HG03108 (cell line): ENCODE data around the gene MINDY4.
"Not testable (repeated sequence)": the region's sequence is repeated elsewhere in the genome, so short reads cannot be mapped to it uniquely, and the experiment has no call there.

Source experiments
- ATAC-seq: cut with Tn5 transposase; IDR thresholded peaks from one replicate; pipeline ENCODE4 v1.9.1; 2021; ENCODE audit warnings: moderate library complexity; ENCODE audit not compliant: unreplicated experiment

The MINDY4 gene

DNA sequence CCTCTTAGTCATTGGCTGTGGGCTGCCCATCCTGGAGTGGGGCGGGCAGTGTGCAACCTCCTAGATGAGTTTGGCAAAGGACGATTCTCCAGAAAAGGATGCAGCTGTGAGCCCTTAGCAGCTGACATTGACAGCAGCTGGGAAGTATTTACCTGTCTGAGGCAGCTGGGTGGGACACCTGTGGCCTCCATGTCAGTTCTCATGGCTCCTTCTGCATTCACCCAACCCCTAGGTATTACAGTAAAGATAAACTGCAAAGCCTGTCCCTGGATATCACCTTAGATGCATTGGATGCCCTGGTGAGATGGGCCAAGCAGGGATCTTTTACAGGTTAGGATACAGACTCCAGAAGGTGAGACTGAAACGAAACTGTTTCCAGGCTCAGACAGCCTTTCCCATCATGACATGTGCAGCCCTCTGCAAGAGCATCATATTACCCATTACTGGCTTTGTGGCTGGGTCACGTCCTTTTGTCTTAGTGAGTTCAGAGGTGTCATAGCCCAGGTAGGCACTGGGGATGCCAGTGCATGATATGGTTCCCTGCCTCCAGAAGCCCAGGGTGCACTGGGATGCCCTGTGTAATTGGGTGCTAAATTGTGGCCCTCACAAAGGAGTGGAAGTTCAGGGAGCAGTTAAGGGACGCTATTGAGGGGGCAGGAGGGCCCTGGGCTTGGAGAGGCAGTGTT is 28.9 kb downstream of the MINDY4 start:
- ATAC-seq, result no peak

GRCh38 chr7:30800785-30801252 is 29.6 kb downstream of the MINDY4 start:
- no peak for ATAC-seq

DNA sequence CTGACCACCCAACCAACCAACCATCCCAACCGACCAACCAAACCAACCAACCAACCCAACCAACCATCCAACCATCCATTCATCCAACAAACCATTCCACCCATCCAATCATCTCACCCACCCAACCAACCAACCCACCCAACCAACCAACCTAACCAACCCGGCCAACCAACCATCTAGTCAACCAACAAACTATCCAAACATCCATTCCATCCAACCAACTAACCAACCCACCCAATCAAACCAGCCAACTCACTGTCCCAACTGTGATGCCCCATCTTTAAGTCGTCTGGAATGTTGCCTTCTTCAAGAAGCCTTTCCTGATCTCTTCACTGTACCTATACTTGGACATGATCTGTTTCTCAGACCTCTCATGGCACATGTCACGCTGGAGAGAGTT is 31.6 kb downstream of the MINDY4 start:
- no peak for ATAC-seq

DNA sequence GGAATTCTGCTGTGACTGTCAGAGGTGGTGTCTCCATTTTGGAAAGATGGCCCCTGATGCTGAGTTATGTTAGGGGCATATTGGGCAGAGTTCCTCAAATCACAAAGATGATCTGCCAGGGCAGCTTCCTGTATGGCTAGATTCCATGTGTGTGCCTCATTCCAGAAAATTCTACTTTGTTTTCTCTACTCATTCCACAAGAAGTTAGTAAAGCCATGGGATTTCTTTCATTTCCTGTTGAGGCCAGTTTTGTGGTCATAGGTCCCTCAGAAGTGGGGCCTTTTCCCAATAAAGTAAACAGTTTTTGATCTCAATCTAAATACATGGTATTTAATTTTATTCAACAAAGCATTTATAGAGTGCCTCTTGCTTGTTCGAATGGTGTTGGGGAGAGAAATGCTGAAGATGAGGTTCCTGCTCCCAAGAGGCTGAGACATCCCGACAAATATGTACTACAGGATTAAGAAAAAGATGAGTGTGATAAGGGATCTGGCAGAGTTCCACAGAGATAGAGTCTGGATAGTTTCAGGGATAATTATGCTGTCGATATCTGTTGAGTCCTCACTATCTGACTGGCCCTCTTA is 33.0 kb downstream of the MINDY4 start:
- no peak for ATAC-seq

- no peak for ATAC-seq
Observed at GRCh38 chr7:30805081-30805691, 34.0 kb downstream of the MINDY4 start.

DNA sequence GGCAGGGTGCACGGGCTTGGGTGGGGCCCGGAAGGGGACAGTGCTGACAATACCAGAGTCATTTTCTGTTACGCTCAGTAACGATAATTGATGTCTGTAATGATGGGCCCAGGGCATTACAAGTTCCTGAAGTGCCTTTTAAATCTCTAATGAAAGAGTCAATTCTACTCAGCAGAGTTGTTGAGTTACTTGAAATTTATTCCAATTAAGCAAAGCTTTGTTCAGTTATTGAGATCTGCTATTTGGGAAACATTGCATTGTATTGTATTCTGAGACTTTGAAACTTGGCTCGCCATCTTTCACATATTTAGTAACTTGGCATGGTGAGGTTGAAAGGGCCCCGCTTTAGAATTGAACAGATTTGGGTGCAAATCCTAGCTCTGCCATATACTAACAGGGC is 34.7 kb downstream of the MINDY4 start:
- ATAC-seq, result no peak

- not testable (repeated sequence) for ATAC-seq
Observed at GRCh38 chr7:30807477-30807876, 36.3 kb downstream of the MINDY4 start.

- not testable (repeated sequence) for ATAC-seq
Observed at GRCh38 chr7:30807941-30808340, 36.7 kb downstream of the MINDY4 start.

DNA sequence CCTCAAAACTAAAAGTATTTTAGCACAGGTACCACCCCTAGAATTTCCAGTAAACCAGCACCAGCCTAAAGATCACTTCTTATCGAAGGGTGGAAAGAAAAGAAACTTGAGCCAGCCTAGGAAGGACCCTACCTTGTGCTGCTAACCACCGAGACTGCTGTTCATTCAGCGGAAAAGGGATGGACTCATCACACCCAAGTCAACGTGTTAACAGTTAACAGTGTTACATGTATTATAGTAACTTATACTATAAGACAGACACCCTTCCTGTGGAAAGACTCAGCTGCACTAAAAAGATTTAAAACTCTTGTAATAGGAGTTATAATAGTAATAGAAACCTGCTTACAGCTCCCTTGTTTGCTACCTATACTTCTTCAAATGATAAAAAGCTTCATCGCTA is 39.8 kb downstream of the MINDY4 start:
- no peak for ATAC-seq

- no peak for ATAC-seq
Observed at GRCh38 chr7:30812676-30813075, 41.5 kb downstream of the MINDY4 start.

GRCh38 chr7:30813466-30813865 is 42.2 kb downstream of the MINDY4 start:
- ATAC-seq, result no peak

DNA sequence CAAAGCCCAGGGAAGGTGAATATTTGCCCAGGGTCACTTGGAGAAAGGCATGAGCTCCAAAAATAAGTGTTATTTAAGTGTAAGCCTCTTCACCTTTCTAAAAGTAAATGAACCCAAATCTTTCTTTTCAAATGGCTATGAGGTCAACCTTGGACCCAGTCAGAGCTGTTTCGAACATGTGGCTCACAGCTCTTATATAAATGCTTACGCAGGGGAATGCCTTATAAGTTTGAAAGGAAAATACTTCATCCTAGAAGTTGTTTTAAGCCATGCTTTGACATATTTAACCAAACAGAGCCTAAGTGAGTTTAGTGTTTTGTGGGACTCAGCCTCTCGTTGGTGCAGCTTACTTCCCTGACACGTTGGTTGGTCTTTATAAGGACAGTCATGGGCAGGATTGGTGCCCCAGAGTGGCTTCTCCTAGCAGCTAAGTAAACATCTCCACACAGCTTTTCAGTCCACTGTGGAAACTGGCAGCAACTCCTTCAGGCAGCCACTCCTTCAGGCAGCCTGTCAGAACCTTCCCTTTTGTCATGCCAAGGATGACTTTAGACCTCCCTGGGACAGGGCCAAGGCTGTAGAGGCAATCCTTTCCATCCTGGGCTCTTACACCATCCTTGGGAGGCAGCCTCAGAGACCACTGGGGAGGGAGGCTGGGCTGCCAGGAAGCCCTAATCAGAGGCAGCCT is 43.6 kb downstream of the MINDY4 start:
- no peak for ATAC-seq

DNA sequence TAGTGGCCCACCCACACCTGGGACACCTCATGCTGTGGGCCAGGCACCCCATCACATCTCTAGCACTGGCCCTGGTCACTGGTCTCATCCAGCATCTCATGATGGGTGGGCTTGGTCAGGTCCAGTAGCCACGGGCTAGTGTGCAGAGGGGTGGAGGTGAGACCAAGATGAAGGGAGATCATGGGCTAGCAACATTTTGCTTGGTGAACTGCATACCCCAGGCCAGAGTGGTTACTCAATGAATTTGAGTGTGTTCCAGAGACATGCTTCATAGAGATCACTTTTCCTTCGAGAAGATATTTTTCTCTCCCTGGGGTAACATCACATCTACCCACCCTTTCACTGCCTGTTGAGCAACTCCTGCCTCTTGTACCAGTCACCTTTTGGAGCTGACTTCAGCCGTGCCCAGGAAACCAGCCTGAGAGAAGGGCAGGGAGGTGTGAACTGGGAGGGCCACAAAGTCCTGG is 44.2 kb downstream of the MINDY4 start:
- no peak for ATAC-seq

- ATAC-seq, result no peak
Observed at GRCh38 chr7:30815951-30816644, 44.9 kb downstream of the MINDY4 start.

- no peak for ATAC-seq
Observed at GRCh38 chr7:30816645-30817370, 45.6 kb downstream of the MINDY4 start.

- no peak for ATAC-seq
Observed at GRCh38 chr7:30817371-30817767, 46.2 kb downstream of the MINDY4 start.

- no peak for ATAC-seq
Observed at GRCh38 chr7:30824821-30825720, 53.9 kb downstream of the MINDY4 start.

DNA sequence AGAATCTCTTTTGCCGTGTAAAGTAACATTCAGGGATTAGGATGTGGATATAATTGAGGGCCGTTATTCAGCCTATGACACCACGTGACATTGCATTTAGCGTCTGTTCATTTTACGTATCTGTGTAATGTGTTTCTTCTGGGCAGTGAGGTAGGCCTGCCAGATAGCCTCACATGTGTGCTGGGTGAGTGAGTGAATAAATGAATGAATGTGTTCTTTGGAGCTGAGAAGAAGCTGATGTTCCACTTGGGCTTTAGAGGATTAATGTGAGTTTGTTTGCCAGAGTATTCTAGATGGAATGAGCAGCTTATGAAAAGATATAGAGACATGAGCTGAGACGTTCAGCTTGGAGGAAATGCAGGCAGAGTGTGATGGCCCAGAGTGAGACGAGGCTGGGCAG is 55.0 kb downstream of the MINDY4 start:
- ATAC-seq, result no peak

GRCh38 chr7:30828591-30828990 is 57.4 kb downstream of the MINDY4 start:
- no peak for ATAC-seq
